HepG2 (cell line): ENCODE measurements around the gene NAA35. TPM values are rescaled to one million over a fixed set of nuclear protein-coding genes. Genes with fewer than 3 reads are reported as not detected.
A peak's percentile ranks its signal among the peaks of the same experiment; 100 is the strongest.

Source experiments
- ATAC-seq: fragments of 200-7000 bp; cut with Tn5 transposase; 3 replicates; pipeline ENCODE4 v1.9.1; 2020; ENCODE audit warnings: mild to moderate bottlenecking, moderate library complexity
- BruUV-seq: library from RNA; stranded (reverse); fragments of 400-500 nt; replicated peaks from 2 replicates; lab custom pipeline; 2021; lab: Mats Ljungman, UMichigan
- CTCF ChIA-PET: fragments of 300-600 bp; formaldehyde crosslinking; extraction: SDS; loops from one replicate; lab custom pipeline; 2021; ENCODE audit warnings: low total read pairs, inconsistent platforms, low intra/inter-chr PET ratio; lab: Yijun Ruan, JAX
- POLR2A ChIA-PET: fragments of 350-600 bp; sonication (Branson Sonifier 250); formaldehyde crosslinking; loops from one replicate; lab custom pipeline; 2020; ENCODE audit warnings: antibody characterized with exemption, inconsistent platforms; lab: Yijun Ruan, JAX
- DNase-seq: peaks from one replicate; pipeline ENCODE4 v3.0.0-alpha.2; 2015; ENCODE audit warnings: low spot score
- FAIRE-seq: peaks from 3 replicates; lab custom pipeline; 2011; peaks lifted over from hg19 to GRCh38; lab: Jason Lieb, UNC
- H2AFZ ChIP-seq: one replicate; pipeline ENCODE4 v1.6.1; 2011; ENCODE audit warnings: low read length, inconsistent platforms
- H3K27ac ChIP-seq: fragments of 300-600 bp; 3 replicates; pipeline ENCODE4 v1.8.0; 2011; ENCODE audit warnings: mixed run types, mild to moderate bottlenecking, mixed read lengths, low read length, inconsistent platforms; ENCODE audit not compliant: insufficient read depth; ENCODE audit errors: extremely low read length
- H3K27me3 ChIP-seq, 2 experiments: fragments of 200-600 bp in 1 of 2; 2 replicates in 1 of 2; 3 replicates in 1 of 2; pipeline versions ENCODE4 v1.6.0 to v1.8.0; 2011; ENCODE audit warnings: low read length in 2 of 2, mild to moderate bottlenecking in 2 of 2, moderate library complexity in 2 of 2, inconsistent platforms in 1 of 2; ENCODE audit not compliant: insufficient read depth in 2 of 2, control insufficient read depth in 1 of 2
- H3K36me3 ChIP-seq, 2 experiments: fragments of 200-600 bp in 1 of 2; replicated peaks in 1 of 2; 2 replicates in 1 of 2; 3 replicates in 1 of 2; pipeline versions ENCODE4 v1.5.1 to v1.8.0; 2011; ENCODE audit warnings: low read length in 2 of 2, inconsistent platforms in 1 of 2; ENCODE audit not compliant: insufficient read depth in 2 of 2, control insufficient read depth in 1 of 2
- H3K4me1 ChIP-seq: 2 replicates; pipeline ENCODE4 v1.5.1; 2012; ENCODE audit warnings: low read length, inconsistent platforms; ENCODE audit not compliant: insufficient read depth
- H3K4me2 ChIP-seq: 2 replicates; pipeline ENCODE4 v1.6.0; 2011; ENCODE audit warnings: low read depth, low read length, inconsistent platforms
- H3K4me3 ChIP-seq, 3 experiments: fragments of 200-600 bp in 1 of 3; sonication (generic), shearing (Covaris generic) in 1 of 3; replicated peaks in 1 of 3; 2 replicates each; pipeline ENCODE4 v1.5.1; 2011 to 2016; ENCODE audit warnings: low read length in 3 of 3, inconsistent platforms in 2 of 3, low read depth in 2 of 3, mild to moderate bottlenecking in 2 of 3, control low read depth in 1 of 3, mixed read lengths in 1 of 3; ENCODE audit not compliant: insufficient read depth in 1 of 3
- H3K79me2 ChIP-seq: one replicate; pipeline ENCODE4 v1.6.1; 2011; ENCODE audit warnings: low read length, inconsistent platforms; ENCODE audit not compliant: insufficient read depth
- H3K9ac ChIP-seq: 2 replicates; pipeline ENCODE4 v1.6.0; 2011; ENCODE audit warnings: mild to moderate bottlenecking, low read depth, low read length, inconsistent platforms; ENCODE audit not compliant: insufficient read depth
- H3K9me3 ChIP-seq: 2 replicates; pipeline ENCODE4 v1.5.1; 2012; ENCODE audit warnings: mild to moderate bottlenecking, low read length
- H4K20me1 ChIP-seq: 2 replicates; pipeline ENCODE4 v1.6.0; 2011; ENCODE audit warnings: inconsistent platforms, mild to moderate bottlenecking, low read length, moderate library complexity; ENCODE audit not compliant: insufficient read depth
- DMAP1 ChIP-seq: IDR thresholded peaks from 2 replicates; pipeline ENCODE4 v1.6.1; 2016
- MBNL3 ChIP-seq: fragments of 250-450 bp; sonication (Bioruptor Pico); conservative IDR thresholded peaks from 2 replicates; pipeline ENCODE4 v1.8.0; 2022; ENCODE audit warnings: mild to moderate bottlenecking, inconsistent platforms
- PAF1 ChIP-seq: IDR thresholded peaks from 2 replicates; pipeline ENCODE4 v1.6.1; 2016; ENCODE audit warnings: missing genetic modification reagents, missing compliant biosample characterization
- PRPF4 ChIP-seq: fragments of 200-400 bp; formaldehyde crosslinking; IDR thresholded peaks from 2 replicates; pipeline ENCODE4 v1.6.1; 2016; ENCODE audit warnings: low read length, low read depth; ENCODE audit not compliant: poor library complexity, severe bottlenecking
- RAD21 ChIP-seq: fragments of 450-650 bp; formaldehyde crosslinking; IDR thresholded peaks from 2 replicates; pipeline ENCODE4 v1.5.0; 2020; ENCODE audit warnings: mild to moderate bottlenecking
- SMC3 ChIP-seq: IDR thresholded peaks from 2 replicates; pipeline ENCODE4 v1.6.1; 2011; ENCODE audit warnings: low read length, improper control_type of control experiment
- STAG1 ChIP-seq: sonication (generic); formaldehyde crosslinking; IDR thresholded peaks from 2 replicates; pipeline ENCODE4 v1.4.0; 2020; ENCODE audit warnings: missing genetic modification reagents
- TEAD3 ChIP-seq: optimal IDR thresholded peaks from 2 replicates; pipeline ENCODE3; 2016; ENCODE audit warnings: borderline replicate concordance
- TGIF2 ChIP-seq: IDR thresholded peaks from 2 replicates; pipeline ENCODE4 v1.6.1; 2016; ENCODE audit warnings: control low read depth, missing compliant biosample characterization
- XRCC5 ChIP-seq: fragments of 200-400 bp; formaldehyde crosslinking; optimal IDR thresholded peaks from 2 replicates; pipeline ENCODE3; 2017; ENCODE audit warnings: mild to moderate bottlenecking, low read length
- ZFYVE20 ChIP-seq: sonication (generic); formaldehyde crosslinking; IDR thresholded peaks from 2 replicates; pipeline ENCODE4 v1.8.0; 2023; ENCODE audit warnings: low read depth, mild to moderate bottlenecking, moderate library complexity, missing genetic modification reagents, borderline replicate concordance
- ZNF329 ChIP-seq: sonication (generic); formaldehyde crosslinking; IDR thresholded peaks from 2 replicates; pipeline ENCODE4 v1.9.0; 2021; ENCODE audit warnings: low read depth, mild to moderate bottlenecking, missing genetic modification reagents
- ZNF335 ChIP-seq: sonication (generic); formaldehyde crosslinking; IDR thresholded peaks from 2 replicates; pipeline ENCODE4 v1.4.0; 2020; ENCODE audit warnings: missing genetic modification reagents
- ZNF33A ChIP-seq: sonication (generic); formaldehyde crosslinking; IDR thresholded peaks from 2 replicates; pipeline ENCODE4 v1.5.1; 2020; ENCODE audit warnings: missing genetic modification reagents, mild to moderate bottlenecking, moderate library complexity, borderline replicate concordance
- ZNF780A ChIP-seq: sonication (generic); formaldehyde crosslinking; IDR thresholded peaks from 2 replicates; pipeline ENCODE4 v1.8.0; 2022; ENCODE audit warnings: mild to moderate bottlenecking, missing genetic modification reagents, moderate library complexity
- ZNF850 ChIP-seq: sonication (generic); formaldehyde crosslinking; conservative IDR thresholded peaks from 2 replicates; pipeline ENCODE4 v1.9.0; 2021; ENCODE audit warnings: mild to moderate bottlenecking, missing genetic modification reagents
- ZNF879 ChIP-seq: sonication (generic); formaldehyde crosslinking; IDR thresholded peaks from 2 replicates; pipeline ENCODE4 v1.8.1; 2023; ENCODE audit warnings: missing genetic modification reagents
- WGBS: methylation state at CpG from one replicate; pipeline ENCODE4 v1.1.6; 2017; ENCODE audit warnings: low lambda C conversion rate; 5-methylcytosine and 5-hydroxymethylcytosine counted together
- in situ Hi-C: cut with HindIII; loops from 2 replicates; pipeline ENCODE4 v1.10.0; 2017; ENCODE audit warnings: low pct_unique_long_range_greater_than_20kb; ENCODE audit not compliant: extremely low pct_ligation_motif_present
- intact Hi-C: fragments of 100-400 bp; cut with micrococcal nuclease; formaldehyde crosslinking; loops from one replicate; pipeline ENCODE4 v1.10.0; 2022; ENCODE audit not compliant: unreplicated experiment
- polyA plus RNA-seq, 8 experiments: library from polyadenylated mRNA; depleted of rRNA in 3 of 8; stranded (reverse) in 7 of 8; unstranded in 1 of 8; fragments of >200 nt; fragmentation: Illumina TruSeq in 4 of 8; extraction: Trizol in 4 of 8; gene quantifications; 2 replicates each; pipeline versions ENCODE4 v1.2.1 to v1.2.3, GENCODE V29; 2011 to 2016; ENCODE audit warnings: low read depth in 4 of 8, missing spikeins in 1 of 8, mixed read lengths in 1 of 8; ENCODE audit not compliant: insufficient read depth in 1 of 8
- total RNA-seq, 5 experiments: library from RNA; depleted of rRNA; stranded (reverse); fragments of >200 nt; fragmentation: Illumina TruSeq; extraction: Trizol; gene quantifications; 2 replicates each; pipeline ENCODE4 v1.2.3, GENCODE V29; 2016; ENCODE audit warnings: low read depth in 1 of 5
- TF ChIP-seq, protein P1 (sequence below): fragments of 450-650 bp; IDR thresholded peaks from 2 replicates; pipeline ENCODE4 v1.6.1; 2016
- TF ChIP-seq, protein P2 (sequence below): sonication (generic); formaldehyde crosslinking; IDR thresholded peaks from 2 replicates; pipeline ENCODE4 v1.5.0; 2020; ENCODE audit warnings: mild to moderate bottlenecking, missing genetic modification reagents, moderate library complexity
- TF ChIP-seq, protein P3 (sequence below): IDR thresholded peaks from 2 replicates; pipeline ENCODE4 v1.6.1; 2016; ENCODE audit warnings: missing compliant biosample characterization, missing genetic modification reagents, borderline replicate concordance

NAA35 gene
- total and polyA plus RNA-seq, 2 of the 13 experiments (the other 11 are each of a cell fraction or from before 2014, with no cell fraction given), result 21.6 to 28.9 TPM

DNA sequence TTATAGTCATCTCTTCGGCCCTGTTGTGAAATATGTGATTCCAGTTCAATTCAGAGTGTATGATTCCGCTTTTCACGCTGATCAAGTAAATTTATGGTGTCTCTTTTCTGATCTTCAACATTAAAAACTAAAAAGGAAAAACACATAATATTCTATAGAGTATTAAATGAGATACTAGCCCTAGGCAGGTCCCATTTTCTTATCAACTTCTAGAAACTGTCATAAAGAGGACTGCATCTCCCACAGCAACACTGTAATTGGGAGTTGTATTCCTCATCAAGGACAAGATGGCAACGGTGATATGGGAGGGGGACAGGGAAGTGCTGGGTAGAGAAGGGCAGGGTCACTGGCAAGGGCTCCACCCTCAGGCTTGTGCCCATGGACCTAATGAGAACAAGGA, 86.8 kb downstream of the NAA35 start (continued):
- TF ChIP-seq, protein P1, sequence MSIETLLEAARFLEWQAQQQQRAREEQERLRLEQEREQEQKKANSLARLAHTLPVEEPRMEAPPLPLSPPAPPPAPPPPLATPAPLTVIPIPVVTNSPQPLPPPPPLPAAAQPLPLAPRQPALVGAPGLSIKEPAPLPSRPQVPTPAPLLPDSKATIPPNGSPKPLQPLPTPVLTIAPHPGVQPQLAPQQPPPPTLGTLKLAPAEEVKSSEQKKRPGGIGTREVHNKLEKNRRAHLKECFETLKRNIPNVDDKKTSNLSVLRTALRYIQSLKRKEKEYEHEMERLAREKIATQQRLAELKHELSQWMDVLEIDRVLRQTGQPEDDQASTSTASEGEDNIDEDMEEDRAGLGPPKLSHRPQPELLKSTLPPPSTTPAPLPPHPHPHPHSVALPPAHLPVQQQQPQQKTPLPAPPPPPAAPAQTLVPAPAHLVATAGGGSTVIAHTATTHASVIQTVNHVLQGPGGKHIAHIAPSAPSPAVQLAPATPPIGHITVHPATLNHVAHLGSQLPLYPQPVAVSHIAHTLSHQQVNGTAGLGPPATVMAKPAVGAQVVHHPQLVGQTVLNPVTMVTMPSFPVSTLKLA, result no peak
- no peak for TF ChIP-seq ZFYVE20
- TF ChIP-seq ZNF329 (CRISPR knock-in tag), result no peak
- TF ChIP-seq ZNF33A, result no peak
- TF ChIP-seq, all 625 proteins: peak for 0

DNA sequence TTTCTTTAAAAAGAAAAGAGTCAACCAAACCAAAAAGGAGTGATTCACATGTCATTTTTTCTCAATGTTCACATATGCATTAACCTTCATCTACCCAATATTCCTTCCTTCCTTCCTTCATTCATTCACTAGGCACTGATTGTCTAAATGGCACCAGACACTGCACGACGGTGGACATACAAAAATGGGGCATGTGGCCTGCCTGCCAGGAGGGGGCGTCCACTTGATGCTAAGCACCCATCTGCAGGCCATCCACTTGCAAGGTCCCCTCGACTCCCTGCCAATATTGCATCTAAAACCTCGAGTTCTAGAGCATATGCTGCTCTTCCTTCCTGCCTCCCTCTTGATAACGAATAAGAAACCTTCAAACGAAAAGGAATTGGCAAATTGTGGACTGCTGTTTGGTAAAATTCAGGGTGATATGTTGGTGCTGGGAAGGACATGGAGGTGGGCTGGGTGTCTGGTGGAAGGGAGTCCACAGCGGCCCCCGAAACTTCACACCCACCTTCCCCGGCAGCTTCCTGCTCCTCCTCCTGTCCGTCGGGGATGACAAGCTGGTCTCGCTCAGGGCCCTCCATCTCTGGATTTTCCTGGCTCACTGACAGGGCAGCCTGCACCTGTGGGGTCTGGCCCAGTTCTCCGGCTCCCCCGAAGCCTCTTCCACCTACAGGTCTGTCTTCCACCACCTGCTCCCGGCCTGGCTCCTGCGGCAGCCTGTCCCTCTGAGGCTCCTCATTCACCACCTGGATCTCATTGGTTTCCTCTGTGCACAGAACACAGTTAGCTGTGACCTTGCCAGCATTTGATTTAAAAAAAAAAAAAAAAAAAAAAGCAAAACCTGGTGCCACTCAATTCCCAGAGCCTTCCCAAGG, 94.2 kb downstream of the NAA35 start:
- Histone ChIP-seq H3K9ac (no peak overlapping the region), H3K79me2 (no peaks in the 10 kb centered on the region), H3K27me3 (no peaks in the 10 kb centered on the region), H3K4me1 (no peaks in the 10 kb centered on the region), H3K9me3 (no peaks in the 10 kb centered on the region), H3K27ac (no peak overlapping the region), H3K4me2 (no peak overlapping the region), H3K36me3 (no peaks in the 10 kb centered on the region), H2AFZ (no peak overlapping the region), H3K4me3 (no peak overlapping the region), H4K20me1 (peaks cover 4% of the 10 kb centered on the region; the same call in 1 of the 2 replicates)
- intact Hi-C loops (no loop called here), in situ Hi-C loops (no loop called here)
- WGBS, result 70% methylated on average over 14 of the region's 17 CpGs
- POLR2A ChIA-PET, result no interaction called here
- TF ChIP-seq DMAP1 (no peak), XRCC5 (peak; percentile 47), SMC3 (peak; percentile 47; the same call in 1 of the 2 replicates), ZNF780A (no peak), STAG1 (peak; percentile 59), ZNF335 (CRISPR knock-in tag) (no peak), ZNF879 (CRISPR knock-in tag) (no peak), MBNL3 (CRISPR knock-in tag) (no peak), TGIF2 (CRISPR knock-in tag) (no peak), TEAD3 (CRISPR knock-in tag) (peak; percentile 43), ZNF850 (CRISPR knock-in tag) (no peak), PAF1 (CRISPR knock-in tag) (no peak), RAD21 (CRISPR knock-in tag) (peak; percentile 27; the same call in 1 of the 2 replicates), PRPF4 (no peak)
- TF ChIP-seq, protein P2, sequence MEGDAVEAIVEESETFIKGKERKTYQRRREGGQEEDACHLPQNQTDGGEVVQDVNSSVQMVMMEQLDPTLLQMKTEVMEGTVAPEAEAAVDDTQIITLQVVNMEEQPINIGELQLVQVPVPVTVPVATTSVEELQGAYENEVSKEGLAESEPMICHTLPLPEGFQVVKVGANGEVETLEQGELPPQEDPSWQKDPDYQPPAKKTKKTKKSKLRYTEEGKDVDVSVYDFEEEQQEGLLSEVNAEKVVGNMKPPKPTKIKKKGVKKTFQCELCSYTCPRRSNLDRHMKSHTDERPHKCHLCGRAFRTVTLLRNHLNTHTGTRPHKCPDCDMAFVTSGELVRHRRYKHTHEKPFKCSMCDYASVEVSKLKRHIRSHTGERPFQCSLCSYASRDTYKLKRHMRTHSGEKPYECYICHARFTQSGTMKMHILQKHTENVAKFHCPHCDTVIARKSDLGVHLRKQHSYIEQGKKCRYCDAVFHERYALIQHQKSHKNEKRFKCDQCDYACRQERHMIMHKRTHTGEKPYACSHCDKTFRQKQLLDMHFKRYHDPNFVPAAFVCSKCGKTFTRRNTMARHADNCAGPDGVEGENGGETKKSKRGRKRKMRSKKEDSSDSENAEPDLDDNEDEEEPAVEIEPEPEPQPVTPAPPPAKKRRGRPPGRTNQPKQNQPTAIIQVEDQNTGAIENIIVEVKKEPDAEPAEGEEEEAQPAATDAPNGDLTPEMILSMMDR (CRISPR knock-in tag), result peak; percentile 77
- TF ChIP-seq, protein P3, sequence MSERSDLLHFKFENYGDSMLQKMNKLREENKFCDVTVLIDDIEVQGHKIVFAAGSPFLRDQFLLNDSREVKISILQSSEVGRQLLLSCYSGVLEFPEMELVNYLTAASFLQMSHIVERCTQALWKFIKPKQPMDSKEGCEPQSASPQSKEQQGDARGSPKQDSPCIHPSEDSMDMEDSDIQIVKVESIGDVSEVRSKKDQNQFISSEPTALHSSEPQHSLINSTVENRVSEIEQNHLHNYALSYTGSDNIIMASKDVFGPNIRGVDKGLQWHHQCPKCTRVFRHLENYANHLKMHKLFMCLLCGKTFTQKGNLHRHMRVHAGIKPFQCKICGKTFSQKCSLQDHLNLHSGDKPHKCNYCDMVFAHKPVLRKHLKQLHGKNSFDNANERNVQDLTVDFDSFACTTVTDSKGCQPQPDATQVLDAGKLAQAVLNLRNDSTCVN, result no peak
- ATAC-seq (peak; percentile 91), FAIRE-seq (no peak), DNase-seq (peak; percentile 32)
- no TSS peak for BruUV-seq
- CTCF ChIA-PET, result no interaction called here
